HG03095 (cell line): ENCODE results near the gene CTTNBP2NL.
"Not testable (repeated sequence)": the region's sequence is repeated elsewhere in the genome, so short reads cannot be mapped to it uniquely, and the experiment has no call there.

ENCODE experiments used
- ATAC-seq: cut with Tn5 transposase; IDR thresholded peaks from one replicate; pipeline ENCODE4 v1.9.1; 2021; ENCODE audit warnings: moderate library complexity; ENCODE audit not compliant: unreplicated experiment

Gene CTTNBP2NL

GRCh38 chr1:112460615-112461014 lies 64.6 kb downstream of the CTTNBP2NL start:
- no peak for ATAC-seq

GRCh38 chr1:112461200-112461871 lies 65.3 kb downstream of the CTTNBP2NL start:
- no peak for ATAC-seq

- ATAC-seq: no peak
These were observed 66.9 kb downstream of the CTTNBP2NL start for GRCh38 chr1:112462953-112463279.

- no peak for ATAC-seq
These were observed 68.5 kb downstream of the CTTNBP2NL start for GRCh38 chr1:112464501-112464900.

- ATAC-seq: no peak
These were observed 69.1 kb downstream of the CTTNBP2NL start for GRCh38 chr1:112465122-112465521.

- peak; percentile 90 for ATAC-seq
These were observed 70.2 kb downstream of the CTTNBP2NL start for GRCh38 chr1:112466078-112466660.

- ATAC-seq: not testable (repeated sequence)
These were observed 74.3 kb downstream of the CTTNBP2NL start for GRCh38 chr1:112470324-112470723.

GRCh38 chr1:112470966-112471365 lies 75.0 kb downstream of the CTTNBP2NL start:
- ATAC-seq: no peak

- ATAC-seq: no peak
These were observed 76.1 kb downstream of the CTTNBP2NL start for GRCh38 chr1:112472142-112472541.

GRCh38 chr1:112477550-112477949 lies 81.5 kb downstream of the CTTNBP2NL start:
- no peak for ATAC-seq

- no peak for ATAC-seq
These were observed 82.3 kb downstream of the CTTNBP2NL start for GRCh38 chr1:112478314-112478713.

- ATAC-seq: not testable (repeated sequence)
These were observed 90.0 kb downstream of the CTTNBP2NL start for GRCh38 chr1:112486063-112486462.

GRCh38 chr1:112487686-112488085 lies 91.7 kb downstream of the CTTNBP2NL start:
- not testable (repeated sequence) for ATAC-seq

- no peak for ATAC-seq
These were observed 92.1 kb downstream of the CTTNBP2NL start for GRCh38 chr1:112488141-112488540.

- ATAC-seq: no peak
These were observed 96.1 kb downstream of the CTTNBP2NL start for GRCh38 chr1:112492076-112492475.

- no peak for ATAC-seq
These were observed 97.3 kb downstream of the CTTNBP2NL start for GRCh38 chr1:112493351-112493750.

GRCh38 chr1:112496290-112496689 lies 100.3 kb downstream of the CTTNBP2NL start:
- no peak for ATAC-seq

- ATAC-seq: peak; percentile 51
These were observed 106.0 kb downstream of the CTTNBP2NL start for GRCh38 chr1:112501810-112502641.

- ATAC-seq: no peak
These were observed 106.8 kb downstream of the CTTNBP2NL start for GRCh38 chr1:112502826-112503225.

GRCh38 chr1:112504001-112504660 lies 108.1 kb downstream of the CTTNBP2NL start:
- no peak for ATAC-seq

- ATAC-seq: no peak
These were observed 108.8 kb downstream of the CTTNBP2NL start for GRCh38 chr1:112504661-112505399.
